Naive thymus-derived CD4-positive, alpha-beta T cell (primary cell): ENCODE data around the gene COPB1. TPM values are rescaled to one million over a fixed set of nuclear protein-coding genes. Genes with fewer than 3 reads are reported as not detected.

ENCODE experiments used
- ATAC-seq: fragments of 150-1000 bp; cut with Tn5 transposase; 2 replicates; pipeline ENCODE4 v1.10.0; 2021; ENCODE audit warnings: mild to moderate bottlenecking, moderate library complexity
- CTCF ChIA-PET: fragments of 350-600 bp; sonication (Branson Sonifier 250); formaldehyde crosslinking; loops from one replicate; lab custom pipeline; 2021; ENCODE audit warnings: antibody characterized with exemption; lab: Charles Lee
- POLR2A ChIA-PET: fragments of 350-600 bp; sonication (Branson Sonifier 250); formaldehyde crosslinking; loops from one replicate; lab custom pipeline; 2021; ENCODE audit warnings: antibody characterized with exemption, inconsistent platforms; lab: Charles Lee
- DNase-seq, 9 donors: peaks; one replicate each; pipeline versions ENCODE4 v3.0.0 to v3.0.0-alpha.2; 2020 to 2022; ENCODE audit warnings: mixed read lengths in 1 of 9
- H3K27ac ChIP-seq: one replicate; pipeline ENCODE4 v1.7.0; 2013; ENCODE audit warnings: mild to moderate bottlenecking, low read depth, low read length, moderate library complexity
- H3K27me3 ChIP-seq, 2 donors: one replicate each; pipeline ENCODE4 v1.7.0; 2013; ENCODE audit warnings: low read length in 2 of 2, mild to moderate bottlenecking in 2 of 2, moderate library complexity in 2 of 2; ENCODE audit not compliant: control insufficient read depth in 2 of 2, insufficient read depth in 2 of 2
- H3K36me3 ChIP-seq, 3 experiments: 1 replicate in 2 of 3; 2 replicates in 1 of 3; pipeline ENCODE4 v1.7.0; 2013; ENCODE audit warnings: low read length in 3 of 3, mild to moderate bottlenecking in 3 of 3, moderate library complexity in 1 of 3; ENCODE audit not compliant: insufficient read depth in 3 of 3, control insufficient read depth in 2 of 3
- H3K4me1 ChIP-seq, 2 donors: one replicate each; pipeline ENCODE4 v1.7.0; 2013; ENCODE audit warnings: low read length in 2 of 2, mild to moderate bottlenecking in 2 of 2, moderate library complexity in 1 of 2; ENCODE audit not compliant: control insufficient read depth in 2 of 2, insufficient read depth in 2 of 2
- H3K4me3 ChIP-seq: 2 replicates; pipeline ENCODE4 v1.7.0; 2013; ENCODE audit warnings: mild to moderate bottlenecking, low read length
- H3K9me3 ChIP-seq, 3 experiments: 1 replicate in 2 of 3; 2 replicates in 1 of 3; pipeline ENCODE4 v1.7.0; 2013; ENCODE audit warnings: low read length in 3 of 3; ENCODE audit not compliant: control insufficient read depth in 2 of 3
- H3K27ac Mint-ChIP-seq, 9 donors: one replicate each; pipeline ENCODE4 v1.8.0; 2020 to 2022; ENCODE audit warnings: mixed read lengths in 9 of 9, mild to moderate bottlenecking in 8 of 9, moderate library complexity in 5 of 9, inconsistent platforms in 2 of 9
- H3K27me3 Mint-ChIP-seq, 5 donors: one replicate each; pipeline ENCODE4 v1.8.0; 2021 to 2022; ENCODE audit warnings: mixed read lengths in 5 of 5, mild to moderate bottlenecking in 1 of 5
- H3K36me3 Mint-ChIP-seq, 5 donors: one replicate each; pipeline ENCODE4 v1.8.0; 2020 to 2022; ENCODE audit warnings: mixed read lengths in 5 of 5, mild to moderate bottlenecking in 3 of 5, inconsistent platforms in 1 of 5
- H3K4me1 Mint-ChIP-seq, 7 donors: one replicate each; pipeline ENCODE4 v1.8.0; 2020 to 2022; ENCODE audit warnings: mixed read lengths in 7 of 7, mild to moderate bottlenecking in 3 of 7, inconsistent platforms in 1 of 7
- H3K4me3 Mint-ChIP-seq, 10 donors: one replicate each; pipeline ENCODE4 v1.8.0; 2020 to 2022; ENCODE audit warnings: mild to moderate bottlenecking in 10 of 10, mixed read lengths in 10 of 10, moderate library complexity in 6 of 10, inconsistent platforms in 2 of 10
- H3K9me3 Mint-ChIP-seq, 11 donors: one replicate each; pipeline ENCODE4 v1.8.0; 2020 to 2022; ENCODE audit warnings: mixed read lengths in 11 of 11, mild to moderate bottlenecking in 4 of 11, inconsistent platforms in 1 of 11, moderate library complexity in 1 of 11
- intact Hi-C, 2 donors: fragments of 100-400 bp; cut with micrococcal nuclease; formaldehyde crosslinking; loops; one replicate each; pipeline ENCODE4 v1.15.1; 2023
- polyA plus RNA-seq, 2 donors: library from polyadenylated mRNA; unstranded; fragments of 300-500 nt; fragmentation: Illumina TruSeq; gene quantifications; one replicate each; pipeline ENCODE4 v1.2.3, GENCODE V29; 2021
- total RNA-seq, 6 experiments: library from RNA in 5 of 6; stranded (reverse) in 5 of 6; gene quantifications; 1 replicate in 5 of 6; 2 replicates in 1 of 6; pipeline ENCODE4 v1.2.3 and lab custom pipeline; 2021 to 2026

COPB1 gene
- total and polyA plus RNA-seq, 7 experiments from 2014 or later: 57.8 to 102 (median 75.9) TPM

DNA sequence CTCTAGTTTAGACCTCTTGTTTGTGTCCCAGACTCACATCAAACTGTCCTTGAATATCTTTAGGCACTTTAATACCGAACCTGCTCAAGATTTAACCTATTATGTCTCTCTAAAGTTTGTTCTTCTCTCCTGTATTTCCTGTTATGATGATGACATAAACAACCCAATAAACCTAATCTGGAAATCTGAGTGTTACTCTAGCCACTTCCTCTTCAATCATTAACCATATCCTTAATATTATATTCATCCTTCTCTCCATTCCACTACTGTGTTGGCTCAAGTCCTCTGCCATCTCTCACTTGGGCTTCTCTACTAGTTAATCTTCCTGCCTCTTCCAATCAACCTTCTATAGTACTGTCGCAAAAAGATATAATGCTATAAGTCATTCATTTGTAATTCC lies 36.0 kb downstream of the COPB1 start:
- H3K27ac Mint-ChIP-seq: no peak overlapping the region
- ChIA-PET POLR2A (interaction anchor here (0.7 to 1.4 kb wide), 2 partner anchors 14 to 16 kb away, joined by 3 read pairs; no protein-coding TSS in a partner anchor), CTCF (interaction anchor here (3.2 kb wide), 1 partner anchor 8 kb away, joined by 19 read pairs; no protein-coding TSS in a partner anchor)
- ATAC-seq: no peak
- H3K4me1 Mint-ChIP-seq: peaks cover 2 to 15% (median 8%) of the 10 kb centered on the region in 7 donors
- H3K9me3 Mint-ChIP-seq: no peaks in the 10 kb centered on the region
- Histone ChIP-seq H3K4me1 (peaks cover 3 to 17% of the 10 kb centered on the region in 2 donors), H3K27me3 (no peaks in the 10 kb centered on the region), H3K9me3 (no peaks in the 10 kb centered on the region), H3K36me3 (peaks cover 46 to 85% (median 65%) of the 10 kb centered on the region in 3 experiments), H3K4me3 (no peak overlapping the region), H3K27ac (peak overlapping the region; percentile 25)
- peaks cover 7 to 34% (median 20%) of the 10 kb centered on the region in 5 donors for H3K36me3 Mint-ChIP-seq
- no peak for DNase-seq
- no peaks in the 10 kb centered on the region for H3K27me3 Mint-ChIP-seq
- no peak overlapping the region for H3K4me3 Mint-ChIP-seq
- intact Hi-C loops: loop anchor here in 1 of 2 donors (10.0 kb wide), 1 partner anchor 541 kb away; no protein-coding TSS in a partner anchor

DNA sequence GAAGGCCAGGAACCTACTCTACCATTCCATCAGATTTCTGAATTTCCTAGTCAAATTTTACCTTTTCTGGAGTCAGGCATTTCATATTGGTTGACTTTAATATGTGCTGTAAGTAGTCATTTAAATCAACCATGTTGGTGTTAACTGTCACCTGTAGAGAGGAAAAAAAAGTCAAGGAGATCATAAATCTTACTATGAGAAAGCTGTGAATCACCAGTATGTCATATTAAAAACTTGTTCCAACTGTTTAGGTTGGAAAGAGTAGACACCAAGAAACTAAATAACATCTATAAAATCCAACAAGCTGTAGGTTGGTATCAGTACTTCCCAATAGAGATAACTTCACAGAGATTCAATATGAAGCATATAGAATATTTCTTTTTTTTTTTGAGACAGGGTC lies 39.5 kb downstream of the COPB1 start:
- Mint-ChIP-seq H3K27ac (peak overlapping the region in 2 of 9 donors; percentile 40 to 58), H3K27me3 (no peaks in the 10 kb centered on the region), H3K9me3 (no peaks in the 10 kb centered on the region), H3K4me3 (no peak overlapping the region), H3K36me3 (peaks cover 5 to 34% (median 19%) of the 10 kb centered on the region in 5 donors), H3K4me1 (peaks cover 0 to 7% (median 0%) of the 10 kb centered on the region in 7 donors)
- intact Hi-C loops: loop anchor here in 1 of 2 donors (10.0 kb wide), 1 partner anchor 545 kb away; no protein-coding TSS in a partner anchor
- Histone ChIP-seq H3K27me3 (no peaks in the 10 kb centered on the region), H3K36me3 (peaks cover 29 to 78% (median 47%) of the 10 kb centered on the region in 3 experiments), H3K4me3 (no peak overlapping the region), H3K9me3 (no peaks in the 10 kb centered on the region), H3K27ac (no peak overlapping the region), H3K4me1 (peaks cover 3 to 17% of the 10 kb centered on the region in 2 donors)
- DNase-seq: no peak
- POLR2A ChIA-PET: interaction anchor here (0.6 to 0.7 kb wide), 2 partner anchors 100 to 111 kb away, joined by 3 read pairs; no protein-coding TSS in a partner anchor
- ATAC-seq: no peak
- CTCF ChIA-PET: interaction anchor here (0.6 to 1.3 kb wide), 3 partner anchors 159 to 690 kb away, joined by 3 to 6 read pairs (median 4); no protein-coding TSS in a partner anchor

- no peak overlapping the region for H3K27ac Mint-ChIP-seq
- no peaks in the 10 kb centered on the region for H3K27me3 Mint-ChIP-seq
- no peaks in the 10 kb centered on the region for H3K9me3 Mint-ChIP-seq
- H3K4me1 Mint-ChIP-seq: peaks cover 0 to 7% (median 0%) of the 10 kb centered on the region in 7 donors
- H3K4me1 ChIP-seq: peaks cover 0 to 4% of the 10 kb centered on the region in 2 donors
- H3K27me3 ChIP-seq: no peaks in the 10 kb centered on the region
- H3K27ac ChIP-seq: no peak overlapping the region
- no peak for ATAC-seq
- CTCF ChIA-PET: no interaction called here
- intact Hi-C loops: loop anchor here (5.0 to 10.0 kb wide), 3 partner anchors 101 to 504 kb away; partner anchors contain the start of gene RRAS2 (in 2 of the 2)
- peaks cover 23 to 61% (median 30%) of the 10 kb centered on the region in 3 experiments for H3K36me3 ChIP-seq
- no peak overlapping the region for H3K4me3 Mint-ChIP-seq
- no peak overlapping the region for H3K4me3 ChIP-seq
- DNase-seq: no peak
- H3K36me3 Mint-ChIP-seq: peaks cover 0 to 34% (median 13%) of the 10 kb centered on the region in 5 donors
- H3K9me3 ChIP-seq: no peaks in the 10 kb centered on the region
- POLR2A ChIA-PET: interaction anchor here (0.7 kb wide), 1 partner anchor 17 kb away, joined by 4 read pairs; no protein-coding TSS in a partner anchor
Measured at GRCh38 chr11:14458377-14458776, 41.2 kb downstream of the COPB1 start.

DNA sequence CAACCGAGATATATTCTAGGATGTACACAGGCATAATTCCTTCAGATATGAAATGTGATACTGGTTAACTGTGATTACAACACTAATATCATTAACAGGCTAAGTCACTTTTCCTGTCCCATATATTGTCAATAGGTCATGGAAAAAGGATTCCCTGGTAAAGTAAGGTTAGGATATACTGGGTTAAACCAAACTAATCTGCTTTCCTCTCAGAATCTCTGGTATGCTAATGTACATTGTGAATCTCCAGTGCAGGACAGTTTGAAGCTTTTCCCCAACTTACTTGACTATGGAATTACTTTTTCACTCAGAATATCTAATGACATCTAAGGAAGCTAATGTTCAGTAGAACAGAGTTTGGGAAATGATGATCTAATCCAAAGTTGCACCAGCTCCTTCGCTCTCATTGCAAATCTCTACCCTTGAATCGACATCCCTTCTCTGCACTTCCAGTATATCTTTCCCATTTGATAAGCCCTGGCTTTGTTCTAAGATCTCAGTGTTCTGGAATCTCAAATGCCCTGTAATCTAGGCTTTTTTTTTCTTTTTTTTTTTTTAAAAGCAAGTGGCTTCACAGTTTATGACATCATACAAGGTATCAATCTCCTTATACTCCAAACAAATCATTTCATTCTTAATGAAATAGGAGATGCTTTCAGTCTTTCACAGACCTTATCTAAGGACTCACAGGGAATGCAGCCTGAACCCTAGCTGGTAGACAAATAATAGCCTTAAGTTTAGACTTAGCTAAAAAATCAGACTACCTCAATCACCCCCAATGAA lies 43.8 kb downstream of the COPB1 start:
- ChIA-PET CTCF (interaction anchor here (0.6 to 4.1 kb wide), 34 partner anchors 10 to 1791 kb away, joined by 3 to 52 read pairs (median 4); no protein-coding TSS in a partner anchor), POLR2A (interaction anchor here (0.6 to 0.8 kb wide), 2 partner anchors 436 to 513 kb away, joined by 4 read pairs; partner anchors contain the start of gene CYP2R1)
- intact Hi-C loops: loop anchor here (1.0 to 10.0 kb wide), 8 partner anchors 99 to 684 kb away; partner anchors contain the start of gene RRAS2 (in 2 of the 2)
- Mint-ChIP-seq H3K4me3 (no peak overlapping the region), H3K4me1 (peaks cover 0 to 10% (median 0%) of the 10 kb centered on the region in 7 donors), H3K9me3 (no peaks in the 10 kb centered on the region), H3K27me3 (no peaks in the 10 kb centered on the region), H3K27ac (peak overlapping the region in 6 of 9 donors; percentile 1 to 82 (median 26)), H3K36me3 (peaks cover 5 to 38% (median 18%) of the 10 kb centered on the region in 5 donors)
- H3K4me3 ChIP-seq: no peak overlapping the region
- no peaks in the 10 kb centered on the region for H3K27me3 ChIP-seq
- peaks cover 10 to 44% (median 13%) of the 10 kb centered on the region in 3 experiments for H3K36me3 ChIP-seq
- peaks cover 0 to 3% of the 10 kb centered on the region in 2 donors for H3K4me1 ChIP-seq
- no peaks in the 10 kb centered on the region for H3K9me3 ChIP-seq
- H3K27ac ChIP-seq: no peak overlapping the region
- ATAC-seq: no peak
- DNase-seq: no peak

GRCh38 chr11:14454861-14455632 lies 44.6 kb downstream of the COPB1 start:
- ATAC-seq (peak; percentile 67), DNase-seq (peak in 5 of 9 donors; percentile 4 to 22 (median 12))
- Histone ChIP-seq H3K4me3 (no peak overlapping the region), H3K27ac (no peak overlapping the region), H3K4me1 (peaks cover 0 to 3% of the 10 kb centered on the region in 2 donors), H3K36me3 (peaks cover 2 to 36% (median 6%) of the 10 kb centered on the region in 3 experiments), H3K27me3 (no peaks in the 10 kb centered on the region), H3K9me3 (no peaks in the 10 kb centered on the region)
- intact Hi-C loops: loop anchor here (1.0 to 10.0 kb wide), 8 partner anchors 98 to 683 kb away; partner anchors contain the start of gene RRAS2 (in 2 of the 2)
- POLR2A ChIA-PET: interaction anchor here (0.6 to 0.8 kb wide), 3 partner anchors 24 to 512 kb away, joined by 3 to 4 read pairs (median 4); partner anchors contain the start of gene CYP2R1
- H3K27me3 Mint-ChIP-seq: no peaks in the 10 kb centered on the region
- H3K9me3 Mint-ChIP-seq: no peaks in the 10 kb centered on the region
- H3K4me1 Mint-ChIP-seq: peaks cover 0 to 10% (median 0%) of the 10 kb centered on the region in 7 donors
- peaks cover 8 to 37% (median 19%) of the 10 kb centered on the region in 5 donors for H3K36me3 Mint-ChIP-seq
- H3K4me3 Mint-ChIP-seq: no peak overlapping the region
- peak overlapping the region in 4 of 9 donors; percentile 1 to 52 (median 46) for H3K27ac Mint-ChIP-seq
- CTCF ChIA-PET: interaction anchor here (0.6 to 4.1 kb wide), 32 partner anchors 10 to 1790 kb away, joined by 3 to 52 read pairs (median 4); no protein-coding TSS in a partner anchor
